GM19193 (cell line): ENCODE data around the gene FRAS1.

Experiments used
- POLR2A ChIP-seq: IDR thresholded peaks from 4 replicates; pipeline ENCODE4 v1.6.1; 2011; ENCODE audit not compliant: insufficient read depth, insufficient read length; ENCODE audit errors: extremely low read depth

Gene FRAS1

DNA sequence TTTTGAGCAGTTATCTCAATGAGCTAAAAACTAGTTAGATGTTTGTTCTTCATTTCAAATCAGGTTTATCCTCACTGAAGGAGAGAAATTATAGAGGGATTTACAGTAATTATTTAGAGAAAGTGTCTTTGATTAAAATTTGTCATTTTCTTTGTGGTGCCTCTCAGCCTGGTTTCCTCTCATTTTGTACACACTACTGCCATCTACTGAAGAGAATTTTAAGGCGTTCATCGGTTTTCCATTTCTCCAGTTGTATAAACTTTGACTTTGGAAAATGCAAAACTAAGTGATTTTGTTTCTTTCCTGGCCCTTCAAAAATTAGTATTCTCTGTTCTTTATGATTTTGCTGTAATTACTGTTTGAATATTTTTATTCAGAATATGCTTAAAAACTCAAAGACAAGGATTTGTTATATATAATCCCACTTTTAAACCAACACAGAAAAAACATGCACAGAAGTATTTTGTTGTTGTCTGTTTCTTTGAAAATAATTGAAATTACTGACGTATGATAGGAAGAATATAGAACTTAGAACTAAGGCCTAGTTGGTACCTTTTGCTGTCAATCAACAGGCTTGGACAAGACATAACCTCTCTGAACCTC is 460.0 kb downstream of the FRAS1 start:
- no peak for TF ChIP-seq POLR2A

DNA sequence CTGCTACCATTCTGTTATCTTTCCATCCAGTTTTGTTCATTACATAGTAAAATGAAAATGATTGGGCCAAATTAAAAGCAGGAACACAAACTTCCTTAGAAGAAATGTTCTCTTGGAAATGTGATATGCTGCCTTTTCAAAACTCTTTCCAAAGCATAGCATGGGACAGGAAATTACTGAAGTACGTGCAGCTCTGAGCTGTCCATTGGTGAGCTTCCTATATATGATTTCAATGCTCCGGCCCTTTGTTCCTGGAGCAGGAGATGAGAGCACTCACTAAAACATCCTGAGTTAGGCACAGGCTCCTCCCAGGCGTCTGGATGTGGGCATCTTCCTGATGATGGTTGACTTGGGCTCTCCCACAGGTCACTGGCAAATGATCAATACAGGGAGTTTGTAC is 461.4 kb downstream of the FRAS1 start:
- no peak for TF ChIP-seq POLR2A

DNA sequence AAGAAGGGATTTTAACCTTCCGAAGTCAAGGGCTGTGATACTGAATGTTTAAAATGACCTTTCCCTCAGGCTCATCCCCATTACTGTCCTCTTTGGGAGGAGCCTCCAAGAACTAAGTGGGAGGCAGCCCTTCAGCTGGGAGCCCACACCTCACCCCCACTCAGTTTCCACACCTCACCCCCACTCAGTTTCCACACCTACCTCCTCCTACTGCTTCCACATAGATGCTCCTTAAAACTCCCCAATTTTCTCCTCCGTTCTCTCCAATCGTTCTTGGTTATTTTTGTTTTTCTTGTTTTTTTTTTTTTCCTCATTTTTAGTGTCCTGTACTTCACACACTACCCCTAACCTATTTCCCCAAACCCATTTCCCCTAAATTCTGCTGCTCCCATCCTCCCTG is 462.8 kb downstream of the FRAS1 start:
- TF ChIP-seq POLR2A = no peak

DNA sequence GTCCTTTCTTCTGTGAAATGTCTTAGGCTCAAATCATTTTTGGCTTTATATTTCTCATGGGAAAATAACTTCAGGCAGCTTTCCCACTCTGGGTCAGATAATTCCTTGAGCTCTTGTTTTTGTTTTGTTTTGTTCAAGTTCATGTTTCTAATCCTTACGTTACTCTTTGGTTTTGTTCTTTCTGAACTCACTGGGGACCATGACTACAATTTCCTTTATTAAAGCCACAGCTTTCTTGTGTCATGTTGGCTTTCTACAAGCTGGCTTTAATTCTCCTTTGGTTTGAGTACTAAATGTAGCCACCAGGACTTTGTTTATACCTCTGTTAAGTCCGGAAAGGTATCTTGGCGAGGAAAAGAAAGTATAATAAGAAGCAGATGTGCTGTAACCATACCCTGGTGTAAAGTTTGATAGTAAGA is 463.7 kb downstream of the FRAS1 start:
- no peak for TF ChIP-seq POLR2A

DNA sequence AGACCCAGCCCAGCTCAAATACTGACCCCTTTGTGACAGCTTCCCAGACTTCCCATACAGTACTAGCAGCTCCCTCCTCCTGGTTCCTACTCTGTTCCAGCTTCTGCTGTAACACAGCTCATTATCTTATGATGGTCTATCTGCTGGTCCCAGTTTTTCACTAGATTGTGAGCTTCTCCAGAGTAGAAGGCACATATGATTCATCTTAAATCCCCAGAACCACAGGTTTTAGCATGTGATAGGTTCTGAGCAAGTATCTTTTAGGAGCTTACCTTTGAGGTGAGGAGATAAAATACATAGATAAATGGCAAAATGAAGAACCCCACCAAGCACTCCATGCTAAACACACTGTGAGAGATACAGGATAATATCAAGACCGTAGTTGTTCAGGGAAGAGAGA is 466.9 kb downstream of the FRAS1 start:
- TF ChIP-seq POLR2A = no peak

DNA sequence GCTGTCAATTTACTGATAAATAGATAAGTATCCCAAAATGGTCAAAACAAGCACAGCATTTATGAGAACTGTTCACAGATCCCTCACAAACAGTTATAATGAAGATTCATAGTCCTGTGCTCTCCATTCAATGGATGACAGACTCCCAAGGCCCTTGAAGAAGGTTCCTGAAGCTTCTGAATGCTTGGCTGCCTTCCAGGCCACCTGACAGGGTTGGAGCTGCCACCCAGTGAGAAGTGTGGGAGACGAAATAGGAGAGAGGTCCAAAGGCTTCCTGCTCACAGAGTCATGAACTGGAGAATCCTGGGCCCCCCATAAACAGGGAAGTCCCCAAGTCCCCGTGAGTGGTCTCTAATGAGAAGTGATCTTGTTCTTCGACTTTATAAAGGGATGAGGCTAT is 468.4 kb downstream of the FRAS1 start:
- TF ChIP-seq POLR2A = no peak

DNA sequence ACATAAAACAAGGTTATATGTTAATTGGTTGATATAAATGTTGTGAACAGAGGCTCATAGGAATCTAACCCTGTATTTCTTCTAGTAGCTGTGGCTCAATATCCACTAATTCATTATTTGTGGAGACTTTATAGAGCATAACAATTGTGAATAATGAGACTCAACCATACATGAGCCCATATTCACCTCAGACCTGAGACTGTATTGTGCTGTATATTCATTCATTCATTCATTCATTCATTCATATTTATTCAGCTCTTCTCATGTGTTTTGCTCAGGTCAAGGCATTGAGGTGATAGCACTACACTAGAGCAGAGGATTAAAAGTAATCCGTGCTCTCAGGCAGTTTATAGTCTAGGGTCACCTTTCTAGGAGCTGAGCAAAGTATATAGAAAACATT is 470.0 kb downstream of the FRAS1 start:
- no peak for TF ChIP-seq POLR2A

DNA sequence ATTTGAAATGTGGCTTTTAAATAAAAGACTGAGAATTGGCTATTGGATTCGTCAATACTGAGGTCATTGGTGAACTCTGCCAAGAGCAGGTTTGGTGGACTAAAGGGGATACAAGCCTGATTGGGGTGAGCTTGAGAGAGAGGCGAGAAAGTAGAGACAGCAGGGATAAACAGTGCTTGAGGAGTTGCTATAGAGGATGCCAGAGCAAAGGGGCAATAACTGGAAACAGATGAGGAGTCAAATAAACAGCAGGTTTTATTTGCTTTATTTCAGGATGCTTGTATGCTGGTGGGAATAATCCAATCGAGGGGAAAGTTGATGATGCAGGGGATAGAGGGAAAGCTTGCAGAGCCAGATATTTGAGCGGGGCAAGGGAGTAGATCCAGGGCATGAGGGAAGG is 470.4 kb downstream of the FRAS1 start:
- TF ChIP-seq POLR2A = no peak

DNA sequence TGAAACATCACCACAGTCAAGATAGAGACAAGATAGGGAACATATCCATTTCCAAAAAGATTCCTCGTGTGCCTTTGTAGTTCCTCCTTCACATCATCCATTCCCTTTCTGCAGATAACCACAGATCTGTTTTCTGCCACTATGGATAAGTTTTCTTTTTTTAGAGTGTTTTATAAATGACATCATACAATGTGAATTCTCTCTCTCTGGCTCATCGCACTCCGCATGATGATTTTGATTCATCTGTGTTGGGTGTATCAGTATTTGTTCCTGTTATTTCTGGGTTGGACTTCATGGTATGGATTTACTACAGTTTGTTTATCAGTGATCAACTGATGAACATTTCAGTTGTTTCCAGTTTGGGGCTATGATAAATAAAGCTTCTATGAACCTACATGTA is 471.2 kb downstream of the FRAS1 start:
- TF ChIP-seq POLR2A = no peak

DNA sequence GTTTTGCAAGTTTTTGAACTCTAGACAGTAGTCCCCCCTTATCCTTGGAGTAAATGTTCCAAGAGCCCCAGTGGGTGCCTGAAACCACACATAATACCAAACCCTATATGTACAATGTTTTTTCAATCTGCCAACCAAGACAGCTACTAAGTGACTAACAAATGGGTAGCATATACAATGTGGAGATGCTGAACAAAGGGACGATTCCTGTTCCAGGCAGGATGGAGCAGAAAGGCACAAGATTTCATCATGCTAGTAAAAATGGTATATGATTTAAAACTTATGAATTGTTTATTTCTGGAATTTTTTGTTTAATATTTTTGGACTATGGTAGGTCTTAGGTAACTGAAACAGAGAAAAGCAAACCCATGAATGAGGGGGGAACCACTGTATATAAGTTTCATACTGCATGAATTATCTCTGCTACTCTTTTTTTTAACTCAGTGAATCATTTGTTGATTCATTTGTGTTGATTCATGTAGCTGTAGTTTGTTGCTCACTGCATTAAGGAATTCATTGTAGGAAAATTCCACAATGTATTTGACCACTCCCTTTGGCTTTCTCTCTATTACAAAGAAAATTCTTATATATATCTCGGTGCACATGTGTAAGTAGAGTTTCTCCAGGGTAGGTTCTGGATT is 472.6 kb downstream of the FRAS1 start:
- no peak for TF ChIP-seq POLR2A

DNA sequence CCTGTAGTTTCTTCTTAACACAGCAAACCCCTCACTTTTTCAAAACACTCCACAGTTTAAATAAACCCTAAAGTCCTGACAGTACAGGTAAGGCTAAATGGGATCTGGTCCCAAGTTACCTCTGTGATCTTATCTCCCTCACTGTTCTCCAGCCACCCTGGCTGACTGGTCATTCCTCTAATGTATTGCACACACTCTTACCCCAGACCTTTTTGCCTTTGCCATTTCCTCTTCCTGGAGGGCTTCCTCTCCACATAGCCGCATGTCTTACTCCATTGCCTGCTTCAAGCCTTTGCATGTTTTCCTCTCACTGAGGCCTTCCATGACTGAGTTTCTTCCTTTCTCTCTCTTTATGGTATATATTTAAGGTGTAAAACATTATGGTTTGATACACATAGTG is 474.9 kb downstream of the FRAS1 start:
- TF ChIP-seq POLR2A = no peak

DNA sequence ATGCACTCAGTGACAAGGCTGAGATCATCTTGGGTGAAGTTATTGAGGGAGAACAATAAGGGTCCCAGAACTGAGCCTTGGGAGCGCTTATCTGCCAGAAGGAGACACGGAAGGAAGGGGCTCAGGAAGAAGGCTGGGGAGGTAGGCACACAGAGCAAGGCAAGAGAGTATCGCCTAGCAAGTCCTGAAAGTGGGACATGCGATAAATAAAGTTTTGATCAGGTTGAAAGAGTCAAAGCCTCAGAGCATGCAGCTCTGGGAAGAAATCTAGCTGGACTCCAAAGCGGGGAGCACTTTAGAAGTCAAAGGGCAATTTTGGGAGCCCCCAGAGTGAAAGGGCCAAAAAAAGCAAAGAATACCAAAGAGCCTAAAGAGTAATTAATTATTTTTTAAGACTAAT is 476.7 kb downstream of the FRAS1 start:
- TF ChIP-seq POLR2A = no peak

DNA sequence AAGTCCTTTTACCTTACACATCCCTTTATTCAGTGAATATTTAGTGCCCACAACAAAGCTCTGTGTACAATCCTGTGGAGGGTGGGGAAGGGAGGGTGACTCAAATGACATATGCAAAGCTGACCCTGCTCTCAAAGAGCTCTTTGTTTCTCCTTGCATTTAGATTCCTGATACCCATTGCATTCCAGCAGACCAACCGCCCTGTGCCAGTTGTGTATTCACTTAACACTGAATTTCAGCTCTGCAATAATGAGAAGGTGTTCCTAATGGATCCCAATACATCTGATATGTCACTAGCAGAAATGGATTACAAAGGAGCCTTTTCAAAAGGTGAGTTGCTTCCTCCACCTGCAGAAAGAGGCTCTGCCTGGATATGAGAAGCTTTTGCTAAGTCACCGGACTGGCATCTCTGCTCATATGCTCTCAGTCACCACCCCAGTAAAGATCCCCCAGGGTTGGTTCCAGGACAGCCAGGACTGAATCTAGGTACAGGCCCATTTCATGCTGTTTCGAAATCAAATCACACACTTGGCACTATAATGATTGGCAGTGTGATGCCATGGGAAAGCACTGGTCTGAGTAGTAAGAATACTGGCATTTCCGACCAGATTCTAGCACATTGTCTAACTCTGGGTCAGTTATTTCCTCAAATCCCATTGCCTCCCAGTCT is 477.3 kb downstream of the FRAS1 start:
- TF ChIP-seq POLR2A = no peak

DNA sequence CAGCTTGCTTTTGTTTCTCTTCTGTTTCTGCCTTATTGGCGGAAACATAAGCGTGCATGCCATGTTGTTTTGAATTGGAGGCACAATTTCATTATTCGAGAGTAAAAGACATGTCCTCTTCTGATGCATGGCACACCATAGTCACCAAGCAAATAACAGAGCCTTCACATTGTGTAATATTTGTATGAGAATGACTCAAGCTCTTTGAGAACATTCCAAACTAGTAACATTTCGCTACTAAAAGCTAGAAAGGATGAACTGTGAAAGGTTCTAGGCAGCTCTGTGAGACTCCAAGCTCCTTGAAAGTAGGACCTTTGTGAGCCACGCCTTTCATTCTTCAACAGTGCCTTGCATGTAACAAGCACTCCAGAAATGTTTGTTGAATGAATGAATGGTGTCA is 485.2 kb downstream of the FRAS1 start:
- TF ChIP-seq POLR2A = no peak

DNA sequence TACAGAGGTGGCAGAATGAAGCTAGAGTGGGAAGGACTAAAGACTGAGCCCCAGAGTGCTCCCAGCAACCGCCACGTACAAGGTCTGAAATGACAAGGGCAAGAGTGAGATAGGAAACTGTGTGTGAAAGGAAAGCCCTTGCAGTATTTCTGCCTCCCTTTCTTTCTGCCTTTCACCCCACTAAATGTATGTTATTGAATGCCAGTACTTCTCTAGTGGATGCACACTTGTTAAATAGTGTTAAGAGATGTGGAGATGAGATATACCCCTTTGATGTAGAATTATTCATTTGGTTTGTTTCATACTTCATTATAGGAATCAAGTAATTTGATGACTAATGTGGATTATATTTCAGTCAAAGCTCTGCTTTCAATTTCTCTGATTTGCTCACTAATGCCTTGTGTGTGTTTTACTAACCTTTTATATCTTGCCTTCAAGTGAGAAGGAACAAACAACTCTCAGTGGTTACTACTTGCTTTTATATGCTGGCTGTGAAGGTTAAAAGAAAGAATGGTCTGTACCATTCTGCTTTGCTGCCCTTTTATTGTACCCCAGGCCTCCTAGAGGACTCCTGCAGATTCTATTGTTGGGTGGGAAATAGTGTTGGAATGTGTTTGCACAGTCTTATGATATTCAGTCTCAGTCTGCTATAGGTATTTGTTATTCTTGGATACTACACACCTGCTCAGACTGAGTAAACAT is 486.5 kb downstream of the FRAS1 start:
- no peak for TF ChIP-seq POLR2A

DNA sequence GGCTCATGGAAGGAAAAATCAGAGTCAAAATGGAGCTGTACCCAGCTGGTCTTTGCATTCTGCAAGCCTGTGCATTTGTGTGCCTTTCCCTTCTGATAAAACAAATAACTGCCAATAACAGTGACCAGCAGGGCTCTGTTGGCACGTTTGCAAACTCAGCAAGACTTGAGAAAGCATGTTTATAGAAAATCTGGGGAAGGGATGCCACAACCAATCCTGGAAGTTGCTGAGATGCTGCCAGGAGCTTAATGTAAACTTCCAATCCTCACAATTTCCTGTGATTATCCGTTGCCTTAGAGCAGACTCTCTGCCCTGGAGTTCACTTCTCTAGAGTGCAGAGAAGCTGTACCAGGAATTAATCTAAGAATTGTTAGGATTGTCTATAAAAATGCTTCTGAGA is 487.6 kb downstream of the FRAS1 start:
- no peak for TF ChIP-seq POLR2A
